Body of pancreas (tissue), 4 donors: ENCODE data around the gene LMNTD1.

Experiments
- CTCF ChIP-seq, 7 experiments: fragments of 450-650 bp in 4 of 7; fragments of 200-600 bp in 3 of 7; sonication (generic) in 3 of 7; IDR thresholded peaks; one replicate each; pipeline ENCODE4 v1.5.1; 2016 to 2019; ENCODE audit warnings: antibody characterized with exemption in 7 of 7
- POLR2A ChIP-seq, 3 donors: fragments of 450-650 bp; IDR thresholded peaks; one replicate each; pipeline ENCODE4 v1.6.1; 2016; ENCODE audit warnings: antibody characterized with exemption in 3 of 3, mild to moderate bottlenecking in 2 of 3

GRCh38 chr12:25573346-25573745 is 20.3 kb upstream of the LMNTD1 start:
- no peak for TF ChIP-seq CTCF (IDR thresholded peaks at IDR 0.05)
- no peak for TF ChIP-seq POLR2A (IDR thresholded peaks at IDR 0.05)
